Activated naive CD8-positive, alpha-beta T cell treated with anti-CD3 and anti-CD28 coated beads for 36 hours (primary cell): ENCODE measurements around the gene ADAM8. TPM values are rescaled to one million over a fixed set of nuclear protein-coding genes. Genes with fewer than 3 reads are reported as not detected.
"Not testable (repeated sequence)": the region's sequence is repeated elsewhere in the genome, so short reads cannot be mapped to it uniquely, and the experiment has no call there.

Experiments used
- DNase-seq: peaks from one replicate; pipeline ENCODE4 v3.0.0; 2021
- H3K27ac Mint-ChIP-seq: one replicate; pipeline ENCODE4 v1.8.0; 2022; ENCODE audit warnings: mild to moderate bottlenecking, moderate library complexity, mixed read lengths
- H3K27me3 Mint-ChIP-seq: one replicate; pipeline ENCODE4 v1.8.0; 2022; ENCODE audit warnings: mild to moderate bottlenecking, mixed read lengths
- H3K36me3 Mint-ChIP-seq: one replicate; pipeline ENCODE4 v1.8.0; 2021; ENCODE audit warnings: mild to moderate bottlenecking, mixed read lengths
- H3K4me1 Mint-ChIP-seq: one replicate; pipeline ENCODE4 v1.8.0; 2021; ENCODE audit warnings: mixed read lengths
- H3K4me3 Mint-ChIP-seq: one replicate; pipeline ENCODE4 v1.8.0; 2022; ENCODE audit warnings: mild to moderate bottlenecking, moderate library complexity, mixed read lengths
- H3K9me3 Mint-ChIP-seq: one replicate; pipeline ENCODE4 v1.8.0; 2022; ENCODE audit warnings: mixed read lengths
- total RNA-seq, 2 experiments: library from RNA; stranded (reverse); gene quantifications; one replicate each; pipeline ENCODE4 v1.2.3, GENCODE V29; 2021

Gene ADAM8
- total RNA-seq, 2 experiments from 2014 or later: 34.7 to 41.1 TPM

DNA sequence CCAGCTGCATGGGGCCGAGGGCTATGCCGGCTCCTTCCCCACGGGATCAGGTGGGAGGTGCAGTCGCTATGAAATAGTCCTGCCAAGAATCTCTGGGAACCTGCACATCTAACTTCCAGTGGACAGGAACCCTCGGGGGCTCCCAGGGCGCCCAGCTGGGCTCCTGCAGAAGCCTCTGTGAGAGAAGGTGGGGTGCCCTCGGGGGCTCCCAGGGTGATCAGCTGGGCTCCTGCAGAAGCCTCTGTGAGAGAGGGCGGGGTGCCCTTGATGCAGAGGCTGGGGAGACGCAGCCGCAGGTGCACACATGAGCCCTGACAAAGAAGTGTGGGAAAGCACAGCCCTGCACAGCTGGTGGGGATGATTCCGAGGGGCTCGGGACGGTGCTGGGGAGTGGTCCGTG, 33.1 kb downstream of the ADAM8 start:
- Mint-ChIP-seq H3K27ac (no peak overlapping the region), H3K36me3 (no peaks in the 10 kb centered on the region), H3K4me1 (peaks cover 13% of the 10 kb centered on the region), H3K4me3 (no peak overlapping the region), H3K9me3 (no peaks in the 10 kb centered on the region), H3K27me3 (peaks cover 48% of the 10 kb centered on the region)
- no peak for DNase-seq

DNA sequence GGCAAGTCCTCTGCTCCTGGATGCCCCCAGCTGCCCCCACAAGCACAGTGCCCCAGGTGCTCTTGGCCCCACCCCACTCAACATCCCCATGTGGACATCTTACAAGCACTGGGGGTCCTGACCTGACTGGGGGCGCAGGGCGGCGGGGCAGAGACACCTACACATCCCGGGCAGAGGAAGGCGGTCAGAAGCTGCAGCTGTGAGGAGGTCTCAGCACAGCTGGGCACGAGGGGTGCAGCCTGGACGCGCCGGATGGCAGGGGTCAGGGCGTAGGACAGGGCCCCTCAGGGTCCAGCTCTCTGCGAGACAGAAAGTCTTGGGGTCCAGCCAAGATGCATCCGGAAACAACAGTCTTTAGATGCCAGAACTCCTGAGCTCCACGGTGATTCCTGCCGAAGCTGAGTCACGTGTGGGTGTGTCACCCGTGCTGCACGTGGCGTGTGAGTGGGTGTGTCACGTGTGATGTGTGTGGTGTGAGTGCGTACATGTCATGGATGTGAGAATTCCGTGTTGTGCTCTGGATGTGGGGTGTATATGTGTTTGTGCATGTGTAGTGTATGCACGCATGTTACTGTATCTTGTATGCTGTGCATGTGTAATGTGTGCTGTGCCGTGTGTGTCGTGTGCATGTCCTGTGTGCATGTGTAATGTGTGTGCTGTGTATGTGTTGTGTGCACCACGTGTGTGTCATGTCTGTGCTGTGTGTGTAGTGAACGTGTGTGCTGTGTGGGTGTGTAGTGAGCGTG, 33.9 kb downstream of the ADAM8 start:
- H3K27me3 Mint-ChIP-seq: peaks cover 54% of the 10 kb centered on the region
- H3K36me3 Mint-ChIP-seq: no peaks in the 10 kb centered on the region
- peaks cover 13% of the 10 kb centered on the region for H3K4me1 Mint-ChIP-seq
- H3K4me3 Mint-ChIP-seq: no peak overlapping the region
- DNase-seq: no peak
- no peaks in the 10 kb centered on the region for H3K9me3 Mint-ChIP-seq
- H3K27ac Mint-ChIP-seq: no peak overlapping the region

DNA sequence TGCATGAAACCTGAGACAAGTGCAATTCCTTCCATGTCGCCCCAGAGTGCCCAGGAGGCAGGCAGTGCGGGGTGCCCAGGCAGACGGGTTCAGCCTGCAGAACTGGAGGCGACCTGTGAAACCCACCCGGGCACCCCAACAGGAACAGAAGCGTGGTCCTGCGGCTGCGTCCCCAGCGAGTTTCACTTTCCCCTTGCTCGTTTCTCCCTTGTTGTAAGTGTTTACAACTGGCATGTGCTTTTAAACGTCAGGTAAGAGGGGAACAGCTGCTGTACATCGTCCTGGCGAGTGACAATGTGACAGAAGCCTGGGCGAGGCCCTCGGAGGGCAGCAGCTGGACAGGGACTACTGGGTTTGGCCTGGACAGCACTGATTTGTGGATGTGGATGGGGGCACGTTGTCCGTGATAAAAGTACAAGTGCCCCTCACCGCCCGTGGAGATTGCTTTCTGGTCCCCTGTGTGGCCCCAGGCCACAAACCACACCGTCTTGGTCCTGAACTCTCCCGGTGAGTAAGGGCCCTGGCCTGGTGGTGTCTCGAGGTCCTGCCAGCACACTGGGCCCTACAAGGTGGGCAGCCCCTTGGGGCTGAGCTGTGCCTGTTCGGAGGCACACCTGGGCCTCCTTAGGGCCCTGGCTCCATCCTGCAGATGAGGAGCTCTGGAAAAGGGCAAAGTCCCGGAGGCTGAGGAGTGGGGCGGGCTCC, 35.0 kb downstream of the ADAM8 start:
- no peak for DNase-seq
- H3K27ac Mint-ChIP-seq: no peak overlapping the region
- H3K4me1 Mint-ChIP-seq: peaks cover 13% of the 10 kb centered on the region
- H3K4me3 Mint-ChIP-seq: peak overlapping the region; percentile 47
- no peaks in the 10 kb centered on the region for H3K36me3 Mint-ChIP-seq
- peaks cover 55% of the 10 kb centered on the region for H3K27me3 Mint-ChIP-seq
- H3K9me3 Mint-ChIP-seq: no peaks in the 10 kb centered on the region

DNA sequence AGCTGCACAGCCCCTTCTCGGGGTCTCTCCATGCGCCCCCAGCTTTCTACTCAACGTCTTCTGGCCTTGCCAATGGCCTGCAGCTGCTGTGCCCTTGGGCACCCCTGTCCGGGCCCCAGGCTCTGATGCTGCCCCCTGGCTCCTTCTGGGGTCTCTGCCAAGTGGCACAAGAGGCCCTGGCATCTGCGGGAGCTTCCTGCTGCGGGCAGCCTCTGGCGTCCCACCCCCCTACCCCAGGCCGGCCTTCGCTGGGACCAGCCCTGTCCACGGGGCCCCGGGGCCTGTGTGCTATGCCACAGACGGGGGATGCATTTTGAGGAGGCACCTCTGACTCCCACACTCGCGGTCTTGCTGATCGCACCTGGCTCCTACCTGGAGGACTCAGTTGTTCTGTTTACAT, 36.7 kb downstream of the ADAM8 start:
- no peak overlapping the region for H3K4me3 Mint-ChIP-seq
- no peak overlapping the region for H3K27ac Mint-ChIP-seq
- no peaks in the 10 kb centered on the region for H3K9me3 Mint-ChIP-seq
- peaks cover 64% of the 10 kb centered on the region for H3K27me3 Mint-ChIP-seq
- H3K36me3 Mint-ChIP-seq: no peaks in the 10 kb centered on the region
- H3K4me1 Mint-ChIP-seq: peaks cover 16% of the 10 kb centered on the region
- no peak for DNase-seq

DNA sequence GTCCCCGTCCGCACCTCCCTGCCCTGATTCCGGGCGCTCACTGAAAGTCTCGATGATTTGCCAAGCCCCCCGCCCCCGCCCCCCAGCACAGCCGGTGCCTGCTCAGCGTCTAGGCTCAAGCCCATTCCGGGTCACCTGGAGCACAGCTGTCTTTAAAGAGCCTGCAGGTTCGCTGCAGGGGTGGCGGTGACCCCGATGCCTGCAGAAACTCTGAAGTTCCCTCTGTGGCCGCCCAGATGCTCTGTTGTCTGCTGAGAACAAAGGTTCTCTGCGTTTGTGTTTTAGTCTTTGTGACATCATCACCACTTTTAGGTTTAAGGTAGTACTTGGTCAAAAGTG, 38.2 kb downstream of the ADAM8 start:
- H3K27ac Mint-ChIP-seq: no peak overlapping the region
- DNase-seq: no peak
- H3K4me3 Mint-ChIP-seq: no peak overlapping the region
- H3K4me1 Mint-ChIP-seq: peaks cover 18% of the 10 kb centered on the region
- no peaks in the 10 kb centered on the region for H3K36me3 Mint-ChIP-seq
- peaks cover 77% of the 10 kb centered on the region for H3K27me3 Mint-ChIP-seq
- no peaks in the 10 kb centered on the region for H3K9me3 Mint-ChIP-seq

DNA sequence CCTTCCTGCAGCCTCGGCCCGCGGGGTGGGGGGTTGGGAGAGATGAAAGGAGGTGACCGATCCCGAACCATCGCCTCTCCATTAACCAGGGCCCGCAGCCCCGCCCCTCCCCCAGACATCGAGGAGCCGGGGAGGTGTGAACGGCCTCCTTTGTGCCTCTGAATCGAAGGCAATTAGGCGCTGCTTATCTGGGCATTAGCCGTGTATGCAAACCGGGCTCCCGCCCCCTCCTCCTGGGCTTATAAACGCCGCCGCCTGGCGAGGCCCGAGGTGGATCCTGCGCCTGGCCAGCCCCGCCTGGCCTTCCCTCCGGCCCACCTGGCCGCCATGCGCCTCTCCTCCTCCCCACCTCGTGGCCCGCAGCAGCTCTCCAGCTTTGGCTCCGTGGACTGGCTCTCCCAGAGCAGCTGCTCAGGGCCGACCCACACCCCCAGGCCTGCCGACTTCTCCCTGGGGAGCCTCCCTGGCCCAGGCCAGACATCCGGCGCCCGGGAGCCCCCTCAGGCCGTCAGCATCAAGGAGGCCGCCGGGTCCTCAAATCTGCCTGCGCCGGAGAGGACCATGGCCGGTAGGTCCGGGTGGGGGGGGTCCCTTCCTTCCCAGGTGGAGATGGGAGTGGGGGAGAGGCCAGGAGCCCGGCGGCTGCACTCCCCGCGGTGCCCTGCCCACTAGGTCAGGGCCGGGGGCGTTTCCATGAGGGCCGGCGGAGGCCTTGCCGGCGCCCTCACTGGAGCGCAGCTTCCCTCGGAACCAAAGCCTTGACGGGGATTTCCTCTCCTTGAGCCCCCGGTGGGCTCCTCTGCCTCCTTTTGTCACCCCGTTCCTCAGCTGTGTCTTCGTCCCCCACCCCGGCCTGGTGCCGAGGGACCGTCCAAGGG, 38.8 kb downstream of the ADAM8 start, which contains the start of gene VENTX:
VENTX (plus strand) TSS at position 268 of the 878 bp plus-strand sequence; CDS start at position 328, 60 bp downstream.
- Mint-ChIP-seq H3K4me3 (no peak within 1 kb of the TSS), H3K4me1 (peaks cover 18% of the 10 kb centered on the region)
- DNase-seq: no peak

DNA sequence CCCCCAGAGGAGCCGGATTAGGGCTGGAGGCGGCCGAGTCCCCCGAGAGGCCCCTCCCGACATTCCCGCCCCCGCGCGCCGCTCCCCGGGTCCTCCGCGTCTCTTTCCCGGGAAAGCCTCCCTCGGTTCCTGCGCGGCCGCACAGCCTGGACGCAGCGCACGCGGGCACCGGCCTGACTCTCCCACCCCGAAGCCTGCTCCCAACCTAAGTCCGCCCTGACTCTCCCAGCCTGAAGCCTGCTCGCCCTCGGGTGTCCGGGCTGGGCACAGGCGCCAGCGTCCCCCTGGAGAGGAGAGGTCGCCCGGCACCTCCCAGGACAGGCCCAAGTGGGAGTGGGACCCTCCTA, 39.5 kb downstream of the ADAM8 start:
- no peaks in the 10 kb centered on the region for H3K9me3 Mint-ChIP-seq
- no peak for DNase-seq
- H3K36me3 Mint-ChIP-seq: no peaks in the 10 kb centered on the region
- H3K4me3 Mint-ChIP-seq: no peak overlapping the region
- peaks cover 15% of the 10 kb centered on the region for H3K4me1 Mint-ChIP-seq
- no peak overlapping the region for H3K27ac Mint-ChIP-seq
- H3K27me3 Mint-ChIP-seq: peaks cover 81% of the 10 kb centered on the region

More for the DNA sequence above, 38.8 kb downstream of the ADAM8 start, which contains the start of gene VENTX:
- Mint-ChIP-seq H3K36me3 (no peaks in the 10 kb centered on the region), H3K27ac (no peak within 1 kb of the TSS), H3K9me3 (no peaks in the 10 kb centered on the region), H3K27me3 (peaks cover 79% of the 10 kb centered on the region)

DNA sequence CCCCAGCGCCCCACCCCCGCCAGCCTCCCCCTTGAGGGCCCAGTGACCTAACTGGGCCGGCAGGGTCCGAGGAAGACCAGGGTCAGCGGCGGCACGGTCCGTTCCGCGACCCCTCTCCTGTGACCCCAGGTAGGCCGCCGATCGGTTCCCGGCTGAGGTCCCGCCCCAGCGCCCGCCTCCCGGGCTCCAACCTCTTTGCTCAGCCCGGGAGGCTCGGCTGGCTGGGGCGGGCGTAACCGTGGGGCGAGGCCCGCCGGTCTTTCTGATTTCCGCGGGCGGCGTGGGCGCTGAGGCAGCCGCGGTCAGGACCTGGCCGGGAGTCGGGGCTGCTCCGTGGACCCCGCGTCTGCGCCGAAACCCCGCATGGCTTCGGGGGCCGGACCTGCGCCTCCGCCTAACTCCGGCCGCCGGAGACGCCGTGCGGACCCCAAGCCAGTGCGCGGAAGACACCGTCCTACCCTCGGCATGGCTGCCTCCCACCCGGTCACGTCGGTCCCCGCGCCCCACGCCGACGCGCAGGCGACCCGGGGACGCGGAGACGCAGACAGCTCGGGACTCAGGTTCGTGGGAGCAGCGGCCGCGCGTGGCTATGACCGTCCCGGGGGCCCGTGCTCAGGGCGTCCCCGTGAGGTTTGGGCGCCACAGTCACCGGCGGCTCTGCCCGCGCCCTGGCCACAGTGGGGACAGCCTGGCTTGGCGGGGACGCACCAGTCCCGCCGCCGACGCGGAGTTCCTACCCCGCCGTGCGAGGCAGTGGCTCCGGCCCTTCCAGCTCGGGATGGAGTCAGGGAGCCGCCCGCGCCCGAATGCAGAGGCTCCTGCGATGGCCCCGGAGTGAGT, 40.0 kb downstream of the ADAM8 start:
- Mint-ChIP-seq H3K9me3 (no peaks in the 10 kb centered on the region), H3K36me3 (no peaks in the 10 kb centered on the region), H3K27ac (no peak overlapping the region), H3K4me1 (peaks cover 12% of the 10 kb centered on the region), H3K27me3 (peaks cover 84% of the 10 kb centered on the region), H3K4me3 (no peak overlapping the region)
- no peak for DNase-seq

DNA sequence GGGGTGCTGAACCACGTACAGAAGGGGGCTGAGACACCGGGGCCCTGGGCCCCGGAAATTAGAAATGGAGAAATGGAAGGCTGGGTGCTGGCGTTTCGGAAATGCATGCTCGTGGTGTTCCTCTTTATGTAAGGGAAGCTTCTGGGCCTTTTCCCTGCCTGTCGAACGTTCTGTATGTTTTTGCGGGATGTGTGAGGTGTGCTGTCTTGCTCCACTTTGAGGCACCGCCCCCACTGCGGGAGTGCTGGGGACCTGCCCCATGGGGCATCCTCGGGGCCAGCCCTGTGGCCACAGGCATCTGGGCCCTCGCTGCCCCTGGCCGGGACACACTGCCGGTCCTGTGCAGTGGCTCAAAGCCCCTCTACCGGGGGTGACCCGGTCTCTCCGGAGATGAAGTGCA, 40.7 kb downstream of the ADAM8 start:
- peak overlapping the region; percentile 32 for H3K4me3 Mint-ChIP-seq
- DNase-seq: no peak
- H3K36me3 Mint-ChIP-seq: no peaks in the 10 kb centered on the region
- H3K27me3 Mint-ChIP-seq: peaks cover 86% of the 10 kb centered on the region
- no peaks in the 10 kb centered on the region for H3K9me3 Mint-ChIP-seq
- no peak overlapping the region for H3K27ac Mint-ChIP-seq
- peaks cover 10% of the 10 kb centered on the region for H3K4me1 Mint-ChIP-seq

DNA sequence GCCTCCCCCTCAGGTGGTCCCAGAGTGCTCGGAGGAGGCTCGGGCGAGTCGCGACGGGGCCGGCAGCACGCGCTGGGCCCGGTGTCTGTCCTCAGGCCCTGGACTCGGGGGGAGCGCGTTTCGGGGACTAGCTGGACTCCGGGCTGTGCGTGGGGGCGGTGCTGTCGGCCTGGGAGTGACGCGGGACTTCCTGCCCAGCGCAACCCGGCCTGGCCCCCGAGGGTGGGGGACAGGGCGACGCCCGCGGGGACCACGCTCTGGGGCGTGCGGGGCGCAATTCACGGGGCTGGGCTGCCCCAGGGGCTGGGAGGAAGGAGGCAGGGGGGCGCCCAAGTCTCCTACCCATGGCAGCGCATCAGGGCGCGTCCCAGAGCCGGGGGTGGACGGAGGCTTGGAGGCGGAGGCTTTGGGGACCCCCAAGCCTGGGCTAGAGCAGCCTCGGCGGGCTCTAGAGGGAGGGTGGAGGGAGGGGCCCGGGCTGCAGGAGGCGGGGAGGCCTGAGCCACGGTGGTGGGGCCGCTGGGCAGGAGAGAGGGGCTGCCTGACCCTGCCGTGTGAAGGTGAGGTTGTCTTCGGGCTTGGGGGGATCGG, 41.3 kb downstream of the ADAM8 start:
- Mint-ChIP-seq H3K27ac (no peak overlapping the region), H3K36me3 (no peaks in the 10 kb centered on the region), H3K9me3 (no peaks in the 10 kb centered on the region), H3K4me1 (peaks cover 7% of the 10 kb centered on the region), H3K27me3 (peaks cover 80% of the 10 kb centered on the region), H3K4me3 (peak overlapping the region; percentile 32)
- DNase-seq: no peak

DNA sequence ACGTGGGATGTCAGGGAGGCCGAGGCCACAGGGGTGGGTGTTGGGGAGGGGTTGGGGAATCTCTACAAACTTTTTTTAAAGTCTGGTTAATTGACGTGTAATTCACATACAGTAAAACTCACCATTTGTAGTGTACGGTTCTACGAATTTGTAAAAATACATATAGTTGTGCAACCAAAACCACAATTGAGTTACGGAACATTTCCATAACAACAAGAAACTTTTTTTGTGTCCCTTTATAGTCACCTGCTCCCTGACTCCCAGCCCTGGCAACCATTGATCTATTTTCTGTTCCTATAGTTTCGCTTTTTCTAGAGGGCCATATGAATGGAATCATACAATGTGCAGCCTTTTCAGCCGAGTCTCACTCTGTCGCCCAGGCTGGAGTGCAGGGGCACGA, 41.9 kb downstream of the ADAM8 start:
- not testable (repeated sequence) for H3K4me1 Mint-ChIP-seq, DNase-seq, H3K9me3 Mint-ChIP-seq, H3K27ac Mint-ChIP-seq, H3K36me3 Mint-ChIP-seq, H3K4me3 Mint-ChIP-seq
- peaks cover 74% of the 10 kb centered on the region for H3K27me3 Mint-ChIP-seq

DNA sequence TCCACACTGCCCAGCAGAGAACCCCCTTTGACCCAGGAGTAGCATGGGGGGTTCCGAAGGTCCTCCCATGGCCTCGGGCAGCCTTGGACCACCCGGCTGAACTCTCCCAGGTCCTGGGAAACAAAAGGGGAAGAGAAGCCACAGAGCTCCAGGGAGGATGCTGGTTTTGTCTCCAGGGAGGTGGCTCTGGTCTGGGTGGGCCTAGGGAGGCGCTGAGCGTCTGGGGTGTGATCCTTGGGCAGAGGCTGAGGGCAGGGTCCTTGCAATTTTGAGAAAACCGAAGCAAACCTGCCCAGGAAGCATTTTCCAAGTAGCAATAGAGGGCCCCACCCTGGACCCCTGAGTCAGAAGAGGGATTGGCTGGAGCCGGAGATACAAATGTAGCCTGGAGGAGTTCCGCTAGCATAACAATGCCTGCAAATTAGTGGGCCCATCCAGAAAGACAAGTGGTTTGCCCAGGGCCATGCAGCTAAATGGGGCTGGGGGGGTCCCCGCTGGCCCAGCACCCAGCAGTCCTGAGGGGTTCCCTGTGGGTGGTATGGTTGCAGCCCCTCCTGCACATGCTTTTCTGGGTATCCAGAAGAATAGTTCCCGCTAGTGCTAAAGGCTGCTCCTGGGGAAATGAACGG, 44.6 kb downstream of the ADAM8 start:
- Mint-ChIP-seq H3K4me3 (no peak overlapping the region), H3K27me3 (peaks cover 74% of the 10 kb centered on the region), H3K27ac (no peak overlapping the region), H3K36me3 (no peaks in the 10 kb centered on the region), H3K4me1 (peaks cover 10% of the 10 kb centered on the region), H3K9me3 (no peaks in the 10 kb centered on the region)
- DNase-seq: no peak

DNA sequence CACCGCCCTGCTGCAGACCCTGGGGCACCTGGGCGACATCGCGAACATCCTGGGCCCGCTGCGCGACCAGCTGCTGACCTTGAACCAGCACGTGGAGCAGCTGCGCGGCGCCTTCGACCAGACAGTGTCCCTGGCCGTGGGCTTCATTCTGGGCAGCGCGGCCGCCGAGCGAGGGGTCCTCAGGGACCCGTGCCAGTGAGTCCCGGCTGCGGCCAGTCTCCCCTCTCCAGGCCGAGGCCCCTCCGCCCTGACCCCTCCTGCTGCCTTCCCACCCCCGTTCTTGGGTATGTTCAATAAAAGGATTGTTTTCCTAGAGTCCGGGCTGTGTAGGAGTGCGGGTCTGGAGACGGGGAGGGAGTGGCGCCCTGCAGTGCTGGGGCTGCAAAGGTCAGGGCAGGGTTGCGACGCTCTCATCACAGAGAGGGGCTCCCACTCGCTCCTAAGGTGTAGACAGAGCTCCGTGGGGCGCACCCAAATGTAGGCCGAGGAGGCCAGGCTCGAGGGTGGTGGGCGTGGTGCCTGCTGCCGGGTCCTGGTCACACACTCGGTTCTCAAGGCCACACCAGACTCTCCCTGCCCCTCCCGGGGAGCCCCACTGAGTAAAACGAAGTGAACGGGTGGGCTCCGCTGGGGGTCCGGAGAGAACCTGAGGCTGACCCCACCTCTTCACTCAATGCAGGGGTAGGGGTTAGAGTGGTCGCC, 45.3 kb downstream of the ADAM8 start:
- no peak for DNase-seq
- Mint-ChIP-seq H3K27ac (no peak overlapping the region), H3K4me3 (no peak overlapping the region), H3K27me3 (peaks cover 81% of the 10 kb centered on the region), H3K9me3 (no peaks in the 10 kb centered on the region), H3K4me1 (peaks cover 14% of the 10 kb centered on the region), H3K36me3 (no peaks in the 10 kb centered on the region)
